Aorta (tissue), 5 donors: ENCODE measurements around the gene GPHN. TPM values are rescaled to one million over a fixed set of nuclear protein-coding genes. Genes with fewer than 3 reads are reported as not detected.
"Not testable (repeated sequence)": the region's sequence is repeated elsewhere in the genome, so short reads cannot be mapped to it uniquely, and the experiment has no call there.

Experiments
- ATAC-seq: fragments of 200-7000 bp; cut with Tn5 transposase; one replicate; pipeline ENCODE4 v1.9.1; 2022; ENCODE audit warnings: moderate library complexity; ENCODE audit not compliant: low FRiP score
- DNase-seq, 2 donors: peaks; one replicate each; pipeline ENCODE4 v3.0.0-alpha.2; 2020
- H3K27ac ChIP-seq, 2 donors: one replicate each; pipeline ENCODE4 v1.5.1; 2013; ENCODE audit warnings: low read length in 2 of 2, mild to moderate bottlenecking in 2 of 2, moderate library complexity in 2 of 2, control low read depth in 1 of 2, inconsistent platforms in 1 of 2, low read depth in 1 of 2
- H3K27me3 ChIP-seq, 2 donors: one replicate each; pipeline ENCODE4 v1.6.1; 2013; ENCODE audit warnings: control low read depth in 1 of 2, low read length in 1 of 2, mild to moderate bottlenecking in 1 of 2, moderate library complexity in 1 of 2; ENCODE audit not compliant: insufficient read depth in 2 of 2, control insufficient read depth in 1 of 2
- H3K36me3 ChIP-seq, 2 donors: one replicate each; pipeline ENCODE4 v1.6.1; 2013; ENCODE audit warnings: control low read depth in 1 of 2, low read length in 1 of 2, mild to moderate bottlenecking in 1 of 2; ENCODE audit not compliant: insufficient read depth in 2 of 2, control insufficient read depth in 1 of 2
- H3K4me1 ChIP-seq, 2 donors: one replicate each; pipeline ENCODE4 v1.6.1; 2013; ENCODE audit warnings: low read length in 2 of 2, control low read depth in 1 of 2, mild to moderate bottlenecking in 1 of 2, moderate library complexity in 1 of 2; ENCODE audit not compliant: insufficient read depth in 2 of 2, control insufficient read depth in 1 of 2
- H3K4me3 ChIP-seq, 2 donors: one replicate each; pipeline ENCODE4 v1.5.1; 2013; ENCODE audit warnings: low read length in 2 of 2, control low read depth in 1 of 2, mild to moderate bottlenecking in 1 of 2
- H3K9me3 ChIP-seq: one replicate; pipeline ENCODE4 v1.6.1; 2013; ENCODE audit warnings: mild to moderate bottlenecking, low read length; ENCODE audit not compliant: control insufficient read depth
- WGBS, 2 donors: extraction: QIAGEN DNeasy Blood & Tissue Kit; methylation state at CpG; one replicate each; pipeline ENCODE4 v1.1.7; 2013; 5-methylcytosine and 5-hydroxymethylcytosine counted together
- intact Hi-C, 2 donors: fragments of 100-400 bp; cut with DNase I; formaldehyde crosslinking; loops; one replicate each; pipeline versions ENCODE4 v1.14.2 to v1.15.0; 2022
- polyA plus RNA-seq, 2 donors: library from polyadenylated mRNA; stranded (reverse); fragments of 200-250 nt; gene quantifications; one replicate each; pipeline ENCODE4 v1.2.3, GENCODE V29; 2013
- total RNA-seq, 2 donors: library from RNA; stranded (reverse); fragmentation: NEBNext Ultra II Directional; extraction: Animal tissue kit (Norgen Biotek cat#: 25700); gene quantifications; one replicate each; pipeline ENCODE4 v1.2.1, GENCODE V29; 2021
- donor health status: healthy with polysubstance abuse.
- donor health status: Bipolar disorder and iron deficiency.
- donor health status: DM: no; HTN: no; CAD: no.
- donor health status: DM: no; HTN: no; CAD: no.
- donor health status: DM: yes; HTN: yes; CAD: no.

Gene GPHN
- total and polyA plus RNA-seq, 4 donors: 6.3 to 22.2 (median 14.4) TPM

- H3K36me3 ChIP-seq, H3K27ac ChIP-seq, H3K4me3 ChIP-seq, ATAC-seq, H3K9me3 ChIP-seq, H3K4me1 ChIP-seq, DNase-seq, H3K27me3 ChIP-seq, intact Hi-C loops: not testable (repeated sequence)
- 100% methylated on average over 1 of the region's 2 CpGs; no CpG with 5 or more reads in 1 of the 2 donors for WGBS, 2 donors
Measured at GRCh38 chr14:66837436-66837835, 329.5 kb downstream of the GPHN start.

- DNase-seq (no peak), ATAC-seq (no peak)
- no peaks in the 10 kb centered on the region for H3K27me3 ChIP-seq
- H3K27ac ChIP-seq: no peak overlapping the region
- H3K9me3 ChIP-seq: no peaks in the 10 kb centered on the region
- no peaks in the 10 kb centered on the region for H3K36me3 ChIP-seq
- H3K4me3 ChIP-seq: no peak overlapping the region
- H3K4me1 ChIP-seq: no peaks in the 10 kb centered on the region
- intact Hi-C loops: no loop called here
- 95 to 100% methylated on average over 1 of the region's 1 CpG for WGBS, 2 donors
Measured at GRCh38 chr14:66842911-66843512, 335.1 kb downstream of the GPHN start.

- no peak for DNase-seq
- no peaks in the 10 kb centered on the region for H3K27me3 ChIP-seq
- H3K36me3 ChIP-seq: no peaks in the 10 kb centered on the region
- ATAC-seq: no peak
- 96% methylated on average over 4 of the region's 4 CpGs for WGBS, 2 donors
- H3K27ac ChIP-seq: no peak overlapping the region
- H3K9me3 ChIP-seq: no peaks in the 10 kb centered on the region
- intact Hi-C loops: no loop called here
- no peak overlapping the region for H3K4me3 ChIP-seq
- H3K4me1 ChIP-seq: no peaks in the 10 kb centered on the region
Measured at GRCh38 chr14:66850258-66850888, 342.4 kb downstream of the GPHN start.

- Histone ChIP-seq H3K36me3 (no peaks in the 10 kb centered on the region), H3K27me3 (no peaks in the 10 kb centered on the region), H3K4me1 (no peaks in the 10 kb centered on the region), H3K9me3 (no peaks in the 10 kb centered on the region), H3K4me3 (no peak overlapping the region), H3K27ac (no peak overlapping the region)
- ATAC-seq (no peak), DNase-seq (peak in 1 of 2 donors; percentile 59)
- WGBS, 2 donors: 91 to 94% methylated on average over 3 of the region's 3 CpGs
- intact Hi-C loops: no loop called here
Measured at GRCh38 chr14:66853311-66853710, 345.4 kb downstream of the GPHN start.

- H3K27me3 ChIP-seq: no peaks in the 10 kb centered on the region
- intact Hi-C loops: no loop called here
- no peaks in the 10 kb centered on the region for H3K36me3 ChIP-seq
- WGBS, 2 donors: 8 to 14% methylated on average over 4 of the region's 4 CpGs
- ATAC-seq: no peak
- H3K27ac ChIP-seq: no peak overlapping the region
- DNase-seq: no peak
- no peaks in the 10 kb centered on the region for H3K4me1 ChIP-seq
- no peaks in the 10 kb centered on the region for H3K9me3 ChIP-seq
- H3K4me3 ChIP-seq: no peak overlapping the region
Measured at GRCh38 chr14:66857867-66858266, 349.9 kb downstream of the GPHN start.

- H3K27me3 ChIP-seq: no peaks in the 10 kb centered on the region
- WGBS, 2 donors: 89 to 91% methylated on average over 5 of the region's 5 CpGs
- no peak for ATAC-seq
- H3K4me3 ChIP-seq: no peak overlapping the region
- no peaks in the 10 kb centered on the region for H3K4me1 ChIP-seq
- no peaks in the 10 kb centered on the region for H3K9me3 ChIP-seq
- intact Hi-C loops: no loop called here
- no peak overlapping the region for H3K27ac ChIP-seq
- no peak for DNase-seq
- no peaks in the 10 kb centered on the region for H3K36me3 ChIP-seq
Measured at GRCh38 chr14:66859063-66859671, 351.2 kb downstream of the GPHN start.

GRCh38 chr14:66881596-66881995 is 373.6 kb downstream of the GPHN start:
- Histone ChIP-seq H3K27me3 (no peaks in the 10 kb centered on the region), H3K9me3 (no peaks in the 10 kb centered on the region), H3K27ac (no peak overlapping the region), H3K4me3 (no peak overlapping the region), H3K36me3 (no peaks in the 10 kb centered on the region), H3K4me1 (no peaks in the 10 kb centered on the region)
- no peak for DNase-seq
- no peak for ATAC-seq
- intact Hi-C loops: no loop called here

- Histone ChIP-seq H3K4me1 (no peaks in the 10 kb centered on the region), H3K36me3 (no peaks in the 10 kb centered on the region), H3K9me3 (no peaks in the 10 kb centered on the region), H3K27me3 (no peaks in the 10 kb centered on the region), H3K27ac (no peak overlapping the region), H3K4me3 (no peak overlapping the region)
- DNase-seq (no peak), ATAC-seq (no peak)
- WGBS, 2 donors: 84 to 85% methylated on average over 2 of the region's 2 CpGs
- intact Hi-C loops: no loop called here
Measured at GRCh38 chr14:66884149-66884548, 376.2 kb downstream of the GPHN start.

GRCh38 chr14:66900719-66901118 is 392.8 kb downstream of the GPHN start:
- ATAC-seq (no peak), DNase-seq (no peak)
- Histone ChIP-seq H3K27ac (no peak overlapping the region), H3K27me3 (no peaks in the 10 kb centered on the region), H3K4me3 (no peak overlapping the region), H3K4me1 (no peaks in the 10 kb centered on the region), H3K36me3 (no peaks in the 10 kb centered on the region), H3K9me3 (no peaks in the 10 kb centered on the region)
- WGBS, 2 donors: 92% methylated on average over 2 of the region's 2 CpGs
- intact Hi-C loops: no loop called here
